Measurements from ENCODE around the gene NTM. TPM values are rescaled to one million over a fixed set of nuclear protein-coding genes. Genes with fewer than 3 reads are reported as not detected.

The NTM gene
- total RNA-seq, 4 donors from 2014 or later = 0.40 to 3.1 (median 2.1) TPM; not detected in 1

DNA sequence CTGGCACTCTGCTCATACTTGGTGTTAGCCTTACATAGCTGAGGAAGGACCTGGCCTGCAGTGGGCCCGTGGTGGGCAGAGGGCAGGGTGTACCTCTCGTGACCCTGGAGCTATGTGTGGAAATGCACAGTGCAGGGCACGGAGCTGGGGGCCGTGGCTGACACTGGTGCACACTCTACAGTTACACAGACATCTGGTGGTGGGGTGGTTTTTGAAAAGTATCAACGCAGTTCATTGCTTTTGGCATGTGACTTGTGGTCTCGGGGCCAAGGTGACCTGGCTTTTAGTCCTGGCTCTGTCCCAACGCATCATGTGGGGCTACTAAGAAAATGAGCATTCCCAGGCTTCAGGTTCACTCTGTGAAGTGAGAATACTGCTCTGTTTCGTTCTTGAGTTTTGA is 553.6 kb downstream of the NTM start:
- Histone ChIP-seq H3K27me3 (no peaks in the 10 kb centered on the region), H3K4me3 (no peak overlapping the region), H3K36me3 (no peaks in the 10 kb centered on the region), H3K27ac (peak overlapping the region in 1 of 4 donors; percentile 3), H3K4me1 (no peaks in the 10 kb centered on the region), H3K9me3 (no peaks in the 10 kb centered on the region)
- DNase-seq = no peak
- 56% methylated on average over 8 of the region's 8 CpGs; no CpG with 5 or more reads in 1 of the 2 donors for WGBS, 2 donors (ENCODE audit: low coverage in 1 of 2)
- in situ Hi-C loops (cut with MboI; ENCODE audit: low pct_ligation_motif_present in 1 of 4, low pct_unique_long_range_greater_than_20kb in 1 of 4, low sequenced_read_pairs in 3 of 4) (no loop called here), intact Hi-C loops (cut with DNase I; ENCODE audit: low total_unique reads) (no loop called here)
- TF ChIP-seq EP300 (IDR thresholded peaks at IDR 0.05; ENCODE audit: low read depth) (no peak), POLR2A (IDR thresholded peaks at IDR 0.05) (no peak), CTCF (IDR thresholded peaks at IDR 0.05) (no peak), POLR2AphosphoS5 (IDR thresholded peaks at IDR 0.05) (no peak)

GRCh38 chr11:131924457-131925201 is 554.2 kb downstream of the NTM start:
- DNase-seq = no peak
- no peak overlapping the region for H3K27ac ChIP-seq
- 30 to 33% methylated on average over 4 of the region's 4 CpGs for WGBS, 2 donors (ENCODE audit: low coverage in 1 of 2)
- intact Hi-C loops (cut with DNase I; ENCODE audit: low total_unique reads) (no loop called here), in situ Hi-C loops (cut with MboI; ENCODE audit: low pct_ligation_motif_present in 1 of 4, low pct_unique_long_range_greater_than_20kb in 1 of 4, low sequenced_read_pairs in 3 of 4) (no loop called here)
- H3K4me1 ChIP-seq = no peaks in the 10 kb centered on the region
- no peaks in the 10 kb centered on the region for H3K27me3 ChIP-seq
- no peak overlapping the region for H3K4me3 ChIP-seq
- H3K9me3 ChIP-seq = no peaks in the 10 kb centered on the region
- H3K36me3 ChIP-seq = no peaks in the 10 kb centered on the region
- TF ChIP-seq POLR2AphosphoS5 (IDR thresholded peaks at IDR 0.05) (no peak), EP300 (IDR thresholded peaks at IDR 0.05; ENCODE audit: low read depth) (no peak), POLR2A (IDR thresholded peaks at IDR 0.05) (no peak), CTCF (IDR thresholded peaks at IDR 0.05) (no peak)

GRCh38 chr11:131925829-131926228 is 555.4 kb downstream of the NTM start:
- H3K4me1 ChIP-seq = no peaks in the 10 kb centered on the region
- 91 to 94% methylated on average over 2 to 4 of the region's 4 CpGs for WGBS, 2 donors (ENCODE audit: low coverage in 1 of 2)
- TF ChIP-seq POLR2AphosphoS5 (IDR thresholded peaks at IDR 0.05) (no peak), CTCF (IDR thresholded peaks at IDR 0.05) (no peak)
- no peaks in the 10 kb centered on the region for H3K9me3 ChIP-seq
- H3K27ac ChIP-seq = no peak overlapping the region
- in situ Hi-C loops (cut with MboI; ENCODE audit: low pct_ligation_motif_present in 1 of 4, low pct_unique_long_range_greater_than_20kb in 1 of 4, low sequenced_read_pairs in 3 of 4) = no loop called here
- intact Hi-C loops (cut with DNase I; ENCODE audit: low total_unique reads) = no loop called here
- no peak overlapping the region for H3K4me3 ChIP-seq
- H3K27me3 ChIP-seq = no peaks in the 10 kb centered on the region
- H3K36me3 ChIP-seq = no peaks in the 10 kb centered on the region
- no peak for DNase-seq

- no peak overlapping the region for H3K27ac ChIP-seq
- H3K4me3 ChIP-seq = no peak overlapping the region
- in situ Hi-C loops (cut with MboI; ENCODE audit: low pct_ligation_motif_present in 1 of 4, low pct_unique_long_range_greater_than_20kb in 1 of 4, low sequenced_read_pairs in 3 of 4) (no loop called here), intact Hi-C loops (cut with DNase I; ENCODE audit: low total_unique reads) (no loop called here)
- H3K9me3 ChIP-seq = no peaks in the 10 kb centered on the region
- no peaks in the 10 kb centered on the region for H3K27me3 ChIP-seq
- no peaks in the 10 kb centered on the region for H3K4me1 ChIP-seq
- DNase-seq = no peak
- H3K36me3 ChIP-seq = no peaks in the 10 kb centered on the region
- 68 to 75% methylated on average over 11 of the region's 11 CpGs for WGBS, 2 donors (ENCODE audit: low coverage in 1 of 2)
- no peak for TF ChIP-seq EP300 (IDR thresholded peaks at IDR 0.05; ENCODE audit: low read depth)
- no peak for TF ChIP-seq CTCF (IDR thresholded peaks at IDR 0.05)
- TF ChIP-seq POLR2AphosphoS5 (IDR thresholded peaks at IDR 0.05) = no peak
- no peak for TF ChIP-seq POLR2A (IDR thresholded peaks at IDR 0.05)
Measured at GRCh38 chr11:131928992-131929391, 558.6 kb downstream of the NTM start.

All from transverse colon (tissue), 4 donors.